Measurements from ENCODE around the gene NPLOC4.

NPLOC4 gene

GRCh38 chr17:81662002-81662401 lies 25.1 kb upstream of the NPLOC4 start:
- DNase-seq = no peak

DNA sequence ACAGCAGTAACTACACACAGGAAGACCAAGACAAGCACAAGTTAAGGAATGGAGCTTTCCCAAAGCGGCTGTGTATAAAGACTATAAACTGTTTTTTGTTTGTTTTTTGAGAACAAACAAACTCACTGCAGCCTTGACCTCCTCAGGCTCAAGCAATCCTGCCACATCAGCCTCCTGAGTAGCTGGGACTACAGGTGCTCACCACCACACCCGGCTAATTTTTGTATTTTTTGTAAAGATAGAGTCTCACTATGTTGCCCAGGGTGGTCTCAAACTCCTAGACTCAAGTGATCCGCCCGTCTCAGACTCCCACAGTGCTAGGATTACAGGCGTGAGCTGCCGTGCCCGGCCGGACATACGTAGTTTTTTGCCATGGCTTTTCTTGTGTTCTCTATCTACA lies 23.5 kb upstream of the NPLOC4 start:
- no peak for DNase-seq

DNA sequence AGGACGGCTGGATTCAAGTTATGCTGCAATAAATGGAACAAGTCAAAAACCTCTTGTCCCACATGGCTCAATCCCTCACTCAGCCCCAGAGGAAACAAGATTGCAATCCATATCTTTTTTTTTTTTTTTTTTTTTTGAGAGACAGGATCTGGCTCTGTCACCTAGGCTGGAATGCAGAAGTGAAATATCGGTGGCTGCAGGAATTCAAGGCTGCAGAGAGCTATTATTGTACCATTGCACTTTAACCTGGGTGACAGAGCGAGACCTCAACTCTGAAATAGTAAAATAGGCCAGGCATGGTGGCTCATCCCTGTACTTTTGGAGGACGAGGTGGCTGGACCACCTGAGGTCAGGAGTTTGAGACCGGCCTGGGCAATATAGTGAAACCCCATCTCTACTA lies 22.1 kb upstream of the NPLOC4 start:
- no peak for DNase-seq

DNA sequence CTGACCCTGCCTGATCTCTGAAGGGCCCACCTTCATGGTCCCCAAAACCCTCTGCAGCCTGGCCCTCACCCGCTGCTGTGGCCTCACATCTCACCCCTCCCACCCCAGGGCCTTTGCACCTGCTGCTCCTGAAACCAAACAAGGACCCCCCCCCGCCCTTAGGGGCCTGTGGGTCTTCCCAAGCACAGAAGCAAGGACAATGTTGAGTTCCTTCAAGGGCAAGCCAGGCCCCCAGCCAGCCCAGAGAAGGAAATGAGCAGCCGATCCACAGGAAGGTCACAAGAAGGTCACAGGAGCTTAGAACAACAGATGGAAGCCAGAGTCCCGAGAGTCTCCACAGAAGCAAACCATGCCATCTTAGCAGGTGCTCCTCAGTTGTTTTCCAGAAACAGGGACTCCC lies 19.9 kb upstream of the NPLOC4 start:
- no peak for DNase-seq

GRCh38 chr17:81656118-81656743 lies 19.3 kb upstream of the NPLOC4 start, which contains the start of gene PDE6G:
Gene PDE6G, minus strand, starts transcription at chr17:81656542. Its CDS starts 3,237 bp downstream, at chr17:81653305.
- no peak for DNase-seq

GRCh38 chr17:81655378-81656117 lies 18.6 kb upstream of the NPLOC4 start:
- DNase-seq = no peak

DNA sequence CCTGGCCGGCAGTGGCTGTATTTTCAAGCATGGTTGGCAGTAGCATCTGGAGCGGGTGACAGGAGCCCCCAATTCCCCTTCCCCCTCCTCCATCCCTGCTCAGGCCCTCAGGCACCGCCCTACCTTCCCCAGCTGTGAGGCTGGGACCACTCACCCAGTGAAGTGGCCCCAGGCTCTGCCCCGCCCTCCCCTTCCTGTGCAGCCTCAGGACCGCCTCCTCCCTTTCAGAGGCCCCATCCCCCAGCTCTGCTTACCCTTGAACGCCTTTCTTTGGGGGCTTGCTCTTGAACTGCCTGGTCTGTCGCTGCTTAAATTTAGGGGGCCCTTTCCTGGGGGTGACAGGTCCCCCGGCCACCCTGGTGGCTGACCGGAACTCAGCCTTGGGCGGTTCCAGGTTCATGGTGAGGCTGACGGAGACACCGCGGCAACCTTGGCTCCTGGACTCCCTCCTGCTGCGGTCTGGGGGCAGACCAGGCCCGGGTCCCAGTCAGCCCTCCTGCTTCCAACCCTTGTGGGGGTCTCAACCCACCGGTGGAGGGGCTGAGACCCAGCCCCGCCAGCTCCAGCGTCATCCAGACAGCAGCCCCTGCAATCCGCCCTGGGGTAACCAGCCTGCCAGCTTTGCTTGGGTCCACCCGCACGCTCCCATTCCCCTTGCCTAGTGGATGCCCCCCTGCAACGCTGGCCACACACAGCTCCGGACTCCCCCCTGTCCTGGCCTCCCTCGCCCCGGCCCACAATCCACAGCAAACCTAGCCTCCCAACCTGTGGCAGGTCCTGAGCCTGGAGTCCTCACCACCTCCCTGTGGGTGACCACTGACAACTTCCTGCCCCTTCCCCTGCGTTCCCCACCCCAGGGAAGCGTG lies 16.2 kb upstream of the NPLOC4 start:
- no peak for DNase-seq

GRCh38 chr17:81651692-81652091 lies 14.8 kb upstream of the NPLOC4 start:
- DNase-seq = peak in 1 of 3 experiments; percentile 15

DNA sequence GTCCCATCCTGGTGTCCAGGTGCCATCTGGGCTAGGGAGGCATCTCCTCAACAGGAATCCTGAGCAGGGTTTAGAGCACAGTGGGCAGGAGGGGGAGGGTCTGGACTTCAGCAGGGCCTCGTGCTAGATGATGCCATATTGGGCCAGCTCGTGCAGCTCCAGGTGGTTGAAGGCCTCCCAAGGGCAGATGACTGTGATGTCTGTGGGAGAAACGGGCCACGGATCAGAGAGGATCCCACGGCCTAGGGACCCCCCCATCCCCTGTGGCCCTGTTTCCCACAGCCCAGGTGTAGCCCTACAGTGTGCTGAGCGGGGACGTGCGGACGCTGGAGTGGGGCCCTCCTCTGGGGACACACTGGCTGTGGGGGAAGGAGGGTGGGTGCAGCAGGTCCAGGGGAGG lies 14.0 kb upstream of the NPLOC4 start:
- no peak for DNase-seq

DNA sequence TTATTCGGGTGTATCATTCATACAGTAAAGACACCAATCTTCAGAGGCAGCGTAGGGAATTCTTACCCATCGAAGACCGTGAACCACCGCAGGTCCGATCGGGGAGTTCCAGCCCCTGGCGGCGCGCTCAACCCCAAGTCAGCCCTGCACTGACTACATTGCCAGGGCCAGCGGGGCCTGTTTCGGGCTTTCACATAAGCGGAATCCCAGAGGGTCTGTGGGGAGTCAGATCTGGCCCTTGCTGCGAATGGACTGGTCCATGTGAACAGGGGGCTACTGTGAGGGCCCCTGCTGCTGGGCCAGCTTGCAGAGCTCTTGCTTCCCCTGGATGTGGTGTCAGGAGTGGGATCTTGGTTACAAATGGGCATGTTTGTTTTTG lies 11.8 kb upstream of the NPLOC4 start:
- no peak for DNase-seq

- no peak for DNase-seq
Measured at GRCh38 chr17:81648013-81648706, 11.2 kb upstream of the NPLOC4 start.

GRCh38 chr17:81647640-81648012 lies 10.7 kb upstream of the NPLOC4 start:
- DNase-seq = no peak

DNA sequence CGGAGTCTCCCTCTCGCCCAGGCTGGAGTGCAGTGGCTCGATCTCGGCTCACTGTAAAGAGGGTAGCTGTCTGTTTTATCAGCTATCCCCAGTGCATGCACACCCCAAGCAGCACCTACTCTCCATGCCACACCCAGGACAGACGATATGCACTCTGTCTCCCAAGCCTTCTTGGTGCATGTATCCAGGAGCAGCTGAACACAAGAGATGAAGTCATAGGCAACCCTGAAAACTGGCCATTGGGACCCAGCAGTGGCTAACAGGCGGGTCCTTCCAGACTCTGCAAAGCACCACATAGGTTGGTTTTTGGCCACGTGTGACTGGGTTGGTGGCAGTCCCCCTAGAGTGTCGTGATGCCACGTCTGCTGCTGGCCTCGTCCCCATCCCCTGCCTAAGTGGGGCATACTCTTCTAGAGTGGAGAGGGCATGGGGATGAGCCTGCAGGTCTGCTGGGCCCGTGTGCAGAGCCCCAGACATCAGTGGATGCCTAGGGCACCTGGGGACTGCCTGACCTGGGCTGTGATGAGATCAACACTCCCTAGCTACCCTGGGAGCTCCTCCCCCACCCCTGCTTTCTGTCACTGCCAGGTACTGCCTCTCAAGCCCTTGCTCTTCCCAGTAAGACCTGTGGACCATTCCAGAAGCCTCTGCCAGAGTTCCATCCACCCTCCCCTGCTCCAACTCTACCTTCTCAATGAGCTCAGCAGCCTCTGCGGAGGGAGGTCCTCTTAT lies 10.1 kb upstream of the NPLOC4 start:
- DNase-seq = no peak

GRCh38 chr17:81644976-81645952 lies 8.4 kb upstream of the NPLOC4 start:
- no peak for DNase-seq

DNA sequence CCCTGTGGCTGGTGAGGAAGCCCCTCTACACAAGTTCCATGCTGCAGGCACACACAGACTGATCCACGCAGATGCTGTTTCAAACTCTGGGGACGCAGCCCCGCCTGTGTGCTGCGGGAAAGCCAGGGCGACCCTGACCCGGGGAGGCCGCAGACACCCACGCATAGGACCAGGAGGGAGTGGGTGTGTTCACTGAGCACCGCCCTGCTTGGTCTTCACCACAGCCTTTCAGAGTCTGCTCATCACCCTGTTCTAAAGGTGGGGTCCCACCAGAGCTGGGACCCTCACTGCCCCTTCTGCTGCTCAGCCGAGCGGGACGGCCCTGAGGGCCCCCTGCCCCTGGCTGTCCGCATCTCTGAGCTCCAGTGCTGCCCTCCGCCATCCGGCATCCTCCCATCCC lies 7.6 kb upstream of the NPLOC4 start:
- no peak for DNase-seq

DNA sequence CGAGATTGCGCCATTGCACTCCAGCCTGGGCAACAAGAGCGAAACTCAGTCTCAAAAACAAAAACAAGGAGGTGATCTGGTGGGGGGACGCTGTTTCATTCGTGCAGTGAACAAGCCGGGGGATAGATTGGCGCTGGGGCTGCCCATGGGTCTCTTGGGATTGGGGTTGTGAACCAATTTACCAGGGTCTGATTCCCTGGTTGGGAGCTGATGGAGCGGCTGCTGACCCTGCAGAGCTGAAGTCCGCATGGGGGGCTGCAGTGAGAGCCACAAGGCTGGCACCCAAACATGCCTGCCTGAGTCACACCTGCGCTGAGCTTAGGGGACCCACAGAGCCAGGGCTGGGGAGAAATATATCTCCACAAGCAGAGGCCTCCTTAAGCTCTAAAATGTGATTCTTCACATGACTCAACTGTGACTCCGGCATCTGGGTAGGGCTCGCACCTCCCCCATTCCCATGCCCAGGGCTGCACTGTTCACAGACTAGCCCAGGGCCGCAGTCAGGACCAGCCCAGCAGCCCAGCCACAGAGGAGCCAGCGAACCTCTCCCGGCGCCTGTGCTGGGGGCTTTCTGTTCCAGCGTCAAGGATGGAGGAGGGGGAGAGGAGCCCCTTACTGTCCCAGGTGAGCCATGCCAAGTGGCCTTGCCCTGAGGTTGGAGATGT lies 5.0 kb upstream of the NPLOC4 start:
- no peak for DNase-seq

DNA sequence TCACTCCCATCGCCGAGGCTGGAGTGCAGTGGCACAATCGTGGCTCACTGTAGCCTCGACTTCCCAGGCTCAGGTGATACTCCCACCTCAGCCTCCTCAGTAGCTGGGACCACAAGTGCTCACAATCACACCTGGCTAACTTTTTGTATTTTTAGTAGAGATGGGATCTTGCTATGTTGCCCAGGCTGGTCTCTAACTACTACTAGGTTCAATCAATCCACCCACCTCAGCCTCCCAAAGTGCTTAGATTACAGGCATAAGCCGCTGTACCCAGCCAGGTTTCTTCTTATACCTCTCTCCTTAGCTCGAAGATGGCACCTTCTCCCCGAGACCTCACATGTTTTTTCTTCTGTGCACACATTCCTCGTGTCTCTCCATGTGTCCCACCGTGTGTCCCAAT lies 3.1 kb upstream of the NPLOC4 start:
- DNase-seq = no peak

DNA sequence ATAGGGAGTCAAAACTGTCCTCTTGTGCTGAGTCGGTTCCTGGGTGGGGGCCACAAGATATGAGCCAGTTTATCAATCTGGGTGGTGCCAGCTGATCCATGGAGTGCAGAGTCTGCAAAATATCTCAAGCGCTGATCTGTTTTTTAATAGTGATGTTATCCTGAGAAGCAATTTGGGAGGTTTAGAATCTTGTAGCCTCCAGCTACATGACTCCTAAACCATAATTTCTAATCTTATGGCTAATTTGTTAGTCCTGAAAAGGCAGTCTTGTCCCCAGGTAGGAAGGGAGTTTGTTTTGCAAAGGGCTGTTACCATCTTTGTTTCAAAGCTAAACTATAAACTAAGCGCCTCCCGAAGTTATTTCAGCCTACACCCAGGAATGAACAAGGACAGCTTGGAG lies 1.8 kb upstream of the NPLOC4 start:
- DNase-seq = no peak

DNA sequence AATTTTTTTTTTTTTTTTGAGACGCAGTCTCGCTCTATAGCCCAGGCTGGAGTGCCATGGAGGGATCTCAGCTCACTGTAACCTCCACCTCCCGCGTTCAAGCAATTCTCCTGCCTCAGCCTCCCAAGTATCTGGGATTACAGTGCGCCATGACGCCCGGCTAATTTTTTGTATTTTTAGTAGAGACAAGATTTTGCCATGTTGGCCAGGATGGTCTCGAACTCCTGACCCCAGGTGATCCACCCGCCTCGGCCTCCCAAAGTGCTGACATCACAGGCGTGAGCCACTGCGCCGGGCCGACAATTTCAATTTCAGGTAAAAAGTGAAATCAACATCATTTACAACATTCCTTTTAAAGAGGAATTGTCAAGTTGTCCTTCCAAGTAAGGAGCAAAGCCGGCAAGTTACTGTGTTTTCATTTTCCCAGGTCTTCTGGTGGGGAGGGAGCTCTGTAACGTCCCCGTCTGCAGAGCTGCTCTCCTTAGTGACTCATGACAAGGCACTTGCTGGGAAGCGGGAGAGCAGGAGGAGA lies 873 bp downstream of the NPLOC4 start:
- DNase-seq = no peak

- no peak for DNase-seq
Measured at GRCh38 chr17:81635431-81635830, 1.5 kb downstream of the NPLOC4 start.
